ENCODE measurements around the gene RBMS1.

RBMS1 gene

GRCh38 chr2:160251569-160251968 lies 242.0 kb downstream of the RBMS1 start:
- H3K27me3 ChIP-seq (ENCODE audit: insufficient read depth, poor library complexity, severe bottlenecking), result no peaks in the 10 kb centered on the region
- no peak for TF ChIP-seq REST (IDR thresholded peaks at IDR 0.05; ENCODE audit: insufficient replicate concordance, low read depth)
- no peak for TF ChIP-seq CTCF (IDR thresholded peaks at IDR 0.05; ENCODE audit: insufficient read depth, low read length)
- TF ChIP-seq POLR2AphosphoS5 (IDR thresholded peaks at IDR 0.05; ENCODE audit: low read depth), result no peak
- no peak for TF ChIP-seq SPI1 (IDR thresholded peaks at IDR 0.05; ENCODE audit: borderline replicate concordance, low read depth)
- no peak for TF ChIP-seq GABPA (IDR thresholded peaks at IDR 0.05; ENCODE audit: low read depth)
- DNase-seq (ENCODE audit: low read depth in 1 of 2, low spot score in 1 of 2), result no peak
- no peak overlapping the region for H3K4me3 ChIP-seq (replicated peaks; ENCODE audit: insufficient read depth, low read length)
- no peak overlapping the region for H3K27ac ChIP-seq (replicated peaks)

GRCh38 chr2:160249876-160250275 lies 243.7 kb downstream of the RBMS1 start:
- Histone ChIP-seq H3K4me3 (replicated peaks; ENCODE audit: insufficient read depth, low read length) (no peak overlapping the region), H3K27me3 (ENCODE audit: insufficient read depth, poor library complexity, severe bottlenecking) (no peaks in the 10 kb centered on the region), H3K27ac (replicated peaks) (no peak overlapping the region)
- TF ChIP-seq REST (IDR thresholded peaks at IDR 0.05; ENCODE audit: insufficient replicate concordance, low read depth), result no peak
- TF ChIP-seq SPI1 (IDR thresholded peaks at IDR 0.05; ENCODE audit: borderline replicate concordance, low read depth), result no peak
- no peak for TF ChIP-seq GABPA (IDR thresholded peaks at IDR 0.05; ENCODE audit: low read depth)
- TF ChIP-seq CTCF (IDR thresholded peaks at IDR 0.05; ENCODE audit: insufficient read depth, low read length), result no peak
- no peak for TF ChIP-seq POLR2AphosphoS5 (IDR thresholded peaks at IDR 0.05; ENCODE audit: low read depth)
- no peak for DNase-seq (ENCODE audit: low read depth in 1 of 2, low spot score in 1 of 2)

- H3K27ac ChIP-seq (replicated peaks), result no peak overlapping the region
- no peak overlapping the region for H3K4me3 ChIP-seq (replicated peaks; ENCODE audit: insufficient read depth, low read length)
- H3K27me3 ChIP-seq (ENCODE audit: insufficient read depth, poor library complexity, severe bottlenecking), result no peaks in the 10 kb centered on the region
- no peak for DNase-seq (ENCODE audit: low read depth in 1 of 2, low spot score in 1 of 2)
- TF ChIP-seq GABPA (IDR thresholded peaks at IDR 0.05; ENCODE audit: low read depth) (no peak), POLR2AphosphoS5 (IDR thresholded peaks at IDR 0.05; ENCODE audit: low read depth) (no peak), REST (IDR thresholded peaks at IDR 0.05; ENCODE audit: insufficient replicate concordance, low read depth) (no peak), SPI1 (IDR thresholded peaks at IDR 0.05; ENCODE audit: borderline replicate concordance, low read depth) (no peak), CTCF (IDR thresholded peaks at IDR 0.05; ENCODE audit: insufficient read depth, low read length) (no peak)
Measured at GRCh38 chr2:160247296-160248035, 246.1 kb downstream of the RBMS1 start.

Measured in HL-60 (cell line).